HCT116 (cell line): ENCODE measurements around the gene FAM124B. TPM values are rescaled to one million over a fixed set of nuclear protein-coding genes. Genes with fewer than 3 reads are reported as not detected.

ENCODE experiments used
- ATAC-seq: fragments of 200-7000 bp; cut with Tn5 transposase; 2 replicates; pipeline ENCODE4 v1.9.1; 2020; ENCODE audit warnings: mild to moderate bottlenecking, moderate library complexity
- BruUV-seq: library from RNA; stranded (reverse); fragments of 400-500 nt; replicated peaks from 2 replicates; lab custom pipeline; 2021; lab: Mats Ljungman, UMichigan
- CTCF ChIA-PET: fragments of 300-600 bp; sonication (Branson Sonifier 250); formaldehyde crosslinking; loops from one replicate; lab custom pipeline; 2021; ENCODE audit warnings: antibody characterized with exemption; lab: Charles Lee
- POLR2A ChIA-PET: fragments of 300-600, 350-600 bp; sonication (Branson Sonifier 250); formaldehyde crosslinking; loops from one replicate; lab custom pipeline; 2021; ENCODE audit warnings: antibody characterized with exemption; lab: Charles Lee
- RAD21 ChIA-PET, 2 experiments: fragments of 300-600 bp; sonication (Branson Sonifier 250); formaldehyde crosslinking; loops; one replicate each; lab custom pipeline; 2023; ENCODE audit warnings: low total read pairs in 2 of 2; ENCODE audit not compliant: uncharacterized antibody in 2 of 2, unreplicated experiment in 2 of 2, low non-redundant PET in 1 of 2; lab: Charles Lee
- DNase-seq: peaks from one replicate; pipeline ENCODE4 v3.0.0-alpha.2; 2010; ENCODE audit warnings: low read depth, low spot score
- H2AFZ ChIP-seq: fragments of 200-600 bp; shearing (Covaris generic), sonication (generic); 2 replicates; pipeline ENCODE4 v1.6.1; 2017; ENCODE audit warnings: low read depth, mixed run types, mixed read lengths, antibody characterized with exemption, low read length; ENCODE audit not compliant: poor library complexity, severe bottlenecking
- H3K27ac ChIP-seq: 2 replicates; pipeline ENCODE4 v1.5.1; 2012; ENCODE audit warnings: low read depth, low read length
- H3K27me3 ChIP-seq: fragments of 200-600 bp; sonication (generic); 2 replicates; pipeline ENCODE4 v1.6.1; 2016; ENCODE audit warnings: mixed run types, low read length, mixed read lengths; ENCODE audit not compliant: insufficient read depth
- H3K36me3 ChIP-seq, 2 experiments: fragments of 200-500 bp in 1 of 2; fragments of 200-600 bp in 1 of 2; sonication (Bioruptor generic) in 1 of 2; sonication (generic) in 1 of 2; 2 replicates each; pipeline versions ENCODE4 v1.5.1 to v1.6.1; 2014 to 2016; ENCODE audit warnings: low read length in 2 of 2, inconsistent platforms in 1 of 2, mixed read lengths in 1 of 2, mixed run types in 1 of 2; ENCODE audit not compliant: insufficient read depth in 2 of 2, control insufficient read depth in 1 of 2
- H3K4me1 ChIP-seq, 2 experiments: fragments of 200-600 bp in 1 of 2; sonication (generic) in 1 of 2; 2 replicates each; pipeline versions ENCODE4 v1.5.1 to v1.6.1; 2012 to 2017; ENCODE audit warnings: low read length in 2 of 2, inconsistent platforms in 1 of 2, mild to moderate bottlenecking in 1 of 2, mixed read lengths in 1 of 2, mixed run types in 1 of 2, moderate library complexity in 1 of 2; ENCODE audit not compliant: insufficient read depth in 2 of 2, control insufficient read depth in 1 of 2
- H3K4me2 ChIP-seq: fragments of 200-600 bp; sonication (generic); 2 replicates; pipeline ENCODE4 v1.6.1; 2017; ENCODE audit warnings: mixed run types, low read length, mixed read lengths
- H3K4me3 ChIP-seq, 2 experiments: fragments of 200-600 bp in 1 of 2; sonication (generic) in 1 of 2; replicated peaks in 1 of 2; 2 replicates each; pipeline ENCODE4 v1.5.1; 2011 to 2016; ENCODE audit warnings: low read length in 2 of 2, control low read depth in 1 of 2, low read depth in 1 of 2, mild to moderate bottlenecking in 1 of 2, mixed read lengths in 1 of 2, mixed run types in 1 of 2
- H3K79me2 ChIP-seq: fragments of 200-600 bp; sonication (generic); 2 replicates; pipeline ENCODE4 v1.6.1; 2017; ENCODE audit warnings: mild to moderate bottlenecking, mixed run types, low read length, moderate library complexity, mixed read lengths; ENCODE audit not compliant: insufficient read depth
- H3K9ac ChIP-seq: fragments of 200-600 bp; sonication (generic); 2 replicates; pipeline ENCODE4 v1.6.1; 2016; ENCODE audit warnings: low read length, mixed read lengths
- H3K9me2 ChIP-seq: fragments of 200-600 bp; sonication (generic), shearing (Covaris generic); 2 replicates; pipeline ENCODE4 v1.6.1; 2017; ENCODE audit warnings: mixed run types, mild to moderate bottlenecking, moderate library complexity; ENCODE audit not compliant: insufficient read depth
- H3K9me3 ChIP-seq, 2 experiments: fragments of 200-500 bp in 1 of 2; fragments of 200-600 bp in 1 of 2; sonication (Bioruptor generic) in 1 of 2; sonication (generic) in 1 of 2; 2 replicates each; pipeline ENCODE4 v1.6.1; 2014 to 2017; ENCODE audit warnings: low read length in 2 of 2, mixed read lengths in 2 of 2, inconsistent platforms in 1 of 2, low read depth in 1 of 2, mild to moderate bottlenecking in 1 of 2, mixed run types in 1 of 2, moderate library complexity in 1 of 2; ENCODE audit not compliant: control insufficient read depth in 1 of 2, insufficient read depth in 1 of 2
- H4K20me1 ChIP-seq: fragments of 200-600 bp; sonication (generic), shearing (Covaris generic); 2 replicates; pipeline ENCODE4 v1.6.1; 2017; ENCODE audit warnings: mixed run types, mild to moderate bottlenecking, moderate library complexity; ENCODE audit not compliant: insufficient read depth
- ATF3 ChIP-seq: IDR thresholded peaks from 2 replicates; pipeline ENCODE4 v1.6.1; 2012
- CTCF ChIP-seq, 3 experiments: fragments of 200-600 bp in 1 of 3; sonication (generic) in 1 of 3; IDR thresholded peaks in 2 of 3; conservative IDR thresholded peaks in 1 of 3; 2 replicates each; pipeline ENCODE4 v1.5.1; 2012 to 2017; ENCODE audit warnings: low read depth in 2 of 3, low read length in 2 of 3, antibody characterized with exemption in 1 of 3, borderline replicate concordance in 1 of 3, control low read depth in 1 of 3, mild to moderate bottlenecking in 1 of 3, mixed read lengths in 1 of 3, mixed run types in 1 of 3, moderate library complexity in 1 of 3; ENCODE audit not compliant: insufficient read depth in 1 of 3
- EGR1 ChIP-seq: IDR thresholded peaks from 2 replicates; pipeline ENCODE4 v1.6.1; 2012; ENCODE audit warnings: low read depth
- ELF1 ChIP-seq: IDR thresholded peaks from 2 replicates; pipeline ENCODE4 v1.6.1; 2012; ENCODE audit warnings: low read depth, borderline replicate concordance
- EZH2 ChIP-seq: fragments of 200-600 bp; sonication (generic); IDR thresholded peaks from 2 replicates; pipeline ENCODE4 v1.6.1; 2017; ENCODE audit warnings: antibody characterized with exemption, mixed run types
- EZH2phosphoT487 ChIP-seq: fragments of 200-600 bp; IDR thresholded peaks from 2 replicates; pipeline ENCODE4 v1.6.1; 2018; ENCODE audit warnings: antibody characterized with exemption, borderline replicate concordance
- FOSL1 ChIP-seq: IDR thresholded peaks from 2 replicates; pipeline ENCODE4 v1.6.1; 2012; ENCODE audit warnings: low read depth
- JUND ChIP-seq: IDR thresholded peaks from 2 replicates; pipeline ENCODE4 v1.6.1; 2012
- MAX ChIP-seq: IDR thresholded peaks from 2 replicates; pipeline ENCODE4 v1.6.1; 2012
- SP1 ChIP-seq: IDR thresholded peaks from 2 replicates; pipeline ENCODE4 v1.6.1; 2012; ENCODE audit warnings: low read depth
- SRF ChIP-seq: IDR thresholded peaks from 2 replicates; pipeline ENCODE4 v1.6.1; 2012; ENCODE audit warnings: low read depth
- YY1 ChIP-seq: IDR thresholded peaks from 2 replicates; pipeline ENCODE4 v1.6.1; 2011; ENCODE audit warnings: low read length, low read depth, moderate library complexity, mild to moderate bottlenecking; ENCODE audit not compliant: insufficient replicate concordance; ENCODE audit errors: extremely low read depth
- ZBTB33 ChIP-seq: IDR thresholded peaks from 2 replicates; pipeline ENCODE4 v1.6.1; 2011; ENCODE audit warnings: mild to moderate bottlenecking, low read length, moderate library complexity; ENCODE audit not compliant: insufficient replicate concordance; ENCODE audit errors: extremely low read depth
- ZNF274 ChIP-seq: fragments of 200-500 bp; sonication (Bioruptor generic); IDR thresholded peaks from 2 replicates; pipeline ENCODE4 v1.6.1; 2014; ENCODE audit warnings: mild to moderate bottlenecking, low read depth, low read length, inconsistent platforms
- intact Hi-C: fragments of 100-400 bp; cut with micrococcal nuclease; formaldehyde crosslinking; loops from 2 replicates; pipeline ENCODE4 v1.10.0; 2022
- total RNA-seq: library from RNA; stranded (reverse); gene quantifications from one replicate; pipeline ENCODE4 v1.2.1, GENCODE V29; 2021; ENCODE audit not compliant: unreplicated experiment

FAM124B gene
- total RNA-seq, 1 experiment from 2014 or later, result not detected

- no peaks in the 10 kb centered on the region for H3K27me3 ChIP-seq
- H3K79me2 ChIP-seq, result no peaks in the 10 kb centered on the region
- no peak overlapping the region for H3K4me3 ChIP-seq
- ChIA-PET POLR2A (no interaction called here), CTCF (interaction anchor here (0.6 to 1.0 kb wide), 2 partner anchors 10 to 41 kb away, joined by 3 read pairs; no protein-coding TSS in a partner anchor), RAD21 (interaction anchor here in 1 of 2 experiments (0.7 kb wide), 1 partner anchor 439 kb away, joined by 3 read pairs; no protein-coding TSS in a partner anchor)
- no peak for ATAC-seq
- no peak for DNase-seq
- H3K36me3 ChIP-seq, result no peaks in the 10 kb centered on the region
- no peaks in the 10 kb centered on the region for H3K4me1 ChIP-seq
- BruUV-seq, result no TSS peak
- H2AFZ ChIP-seq, result no peak overlapping the region
- H3K9ac ChIP-seq, result no peak overlapping the region
- 0 out of 4 replicates have a peak, but pooled peaks cover 0 to 6% of the 10 kb centered on the region in 2 experiments for H3K9me3 ChIP-seq
- TF ChIP-seq MAX, result no peak
- TF ChIP-seq SRF, result no peak
- no peak for TF ChIP-seq EGR1
- TF ChIP-seq ZNF274, result no peak
- TF ChIP-seq YY1, result no peak
- TF ChIP-seq SP1, result no peak
- TF ChIP-seq ELF1, result no peak
- no peak for TF ChIP-seq ZBTB33
- no peak for TF ChIP-seq ATF3
- TF ChIP-seq EZH2phosphoT487, result no peak
- TF ChIP-seq FOSL1, result no peak
- TF ChIP-seq EZH2, result no peak
- TF ChIP-seq JUND, result no peak
- no peak for TF ChIP-seq CTCF (IDR thresholded peaks at IDR 0.05 in 2 of 3, conservative IDR thresholded peaks at IDR 0.05 in 1 of 3; ENCODE audit: borderline replicate concordance in 1 of 3, insufficient read depth in 1 of 3, low read depth in 2 of 3, low read length in 2 of 3)
- H4K20me1 ChIP-seq, result no peaks in the 10 kb centered on the region
- no peaks in the 10 kb centered on the region for H3K9me2 ChIP-seq
- no peak overlapping the region for H3K27ac ChIP-seq
- no peak overlapping the region for H3K4me2 ChIP-seq
- intact Hi-C loops, result no loop called here
Observed at GRCh38 chr2:224408676-224409075, 6.8 kb upstream of the FAM124B start.
